GM03348 (cell line): Measurements from ENCODE around the gene PTPRN2.

Source experiments
- DNase-seq: peaks from one replicate; pipeline ENCODE4 v3.0.0; 2012; ENCODE audit warnings: low spot score

The PTPRN2 gene

GRCh38 chr7:157549612-157550299, 1037.9 kb downstream of the PTPRN2 start:
- no peak for DNase-seq

- DNase-seq = no peak
Observed at GRCh38 chr7:157548691-157549303, 1038.8 kb downstream of the PTPRN2 start.

- no peak for DNase-seq
Observed at GRCh38 chr7:157547611-157548010, 1040.0 kb downstream of the PTPRN2 start.

- DNase-seq = no peak
Observed at GRCh38 chr7:157547102-157547501, 1040.5 kb downstream of the PTPRN2 start.

GRCh38 chr7:157545681-157546060, 1042.0 kb downstream of the PTPRN2 start:
- DNase-seq = no peak

GRCh38 chr7:157544980-157545680, 1042.5 kb downstream of the PTPRN2 start:
- DNase-seq = no peak

GRCh38 chr7:157544226-157544625, 1043.4 kb downstream of the PTPRN2 start:
- no peak for DNase-seq

- DNase-seq = no peak
Observed at GRCh38 chr7:157543791-157544190, 1043.8 kb downstream of the PTPRN2 start.

- no peak for DNase-seq
Observed at GRCh38 chr7:157543276-157543675, 1044.3 kb downstream of the PTPRN2 start.

GRCh38 chr7:157542068-157543021, 1045.3 kb downstream of the PTPRN2 start:
- no peak for DNase-seq

GRCh38 chr7:157541295-157542067, 1046.1 kb downstream of the PTPRN2 start:
- DNase-seq = no peak

- DNase-seq = no peak
Observed at GRCh38 chr7:157540606-157541294, 1046.9 kb downstream of the PTPRN2 start.

- no peak for DNase-seq
Observed at GRCh38 chr7:157540020-157540419, 1047.6 kb downstream of the PTPRN2 start.

GRCh38 chr7:157539521-157539920, 1048.1 kb downstream of the PTPRN2 start:
- no peak for DNase-seq

GRCh38 chr7:157538735-157539134, 1048.9 kb downstream of the PTPRN2 start:
- DNase-seq = no peak

GRCh38 chr7:157538321-157538720, 1049.3 kb downstream of the PTPRN2 start:
- DNase-seq = no peak

- DNase-seq = no peak
Observed at GRCh38 chr7:157537056-157537455, 1050.6 kb downstream of the PTPRN2 start.

GRCh38 chr7:157532068-157532467, 1055.6 kb downstream of the PTPRN2 start:
- no peak for DNase-seq

GRCh38 chr7:157529768-157530560, 1057.7 kb downstream of the PTPRN2 start:
- DNase-seq = no peak

- DNase-seq = no peak
Observed at GRCh38 chr7:157528785-157529341, 1058.8 kb downstream of the PTPRN2 start.
